Testis (tissue), 3 donors: ENCODE data around the gene FBP2. TPM values are rescaled to one million over a fixed set of nuclear protein-coding genes. Genes with fewer than 3 reads are reported as not detected.

Experiments used
- DNase-seq: peaks from one replicate; pipeline ENCODE4 v3.0.0-alpha.2; 2019
- H3K27ac ChIP-seq, 2 donors: fragments of 200-600 bp; sonication (generic); one replicate each; pipeline ENCODE4 v1.5.1; 2019
- H3K27me3 ChIP-seq: fragments of 200-600 bp; sonication (generic); one replicate; pipeline ENCODE4 v1.5.1; 2019
- H3K36me3 ChIP-seq: fragments of 200-600 bp; sonication (generic); one replicate; pipeline ENCODE4 v1.5.1; 2017; ENCODE audit warnings: low read depth; ENCODE audit errors: missing control alignments
- H3K4me1 ChIP-seq: fragments of 200-600 bp; sonication (generic); one replicate; pipeline ENCODE4 v1.5.1; 2019
- H3K4me3 ChIP-seq, 2 donors: fragments of 200-600 bp; sonication (generic); one replicate each; pipeline ENCODE4 v1.5.1; 2017 to 2019
- H3K9me3 ChIP-seq: fragments of 200-600 bp; sonication (generic); one replicate; pipeline ENCODE4 v1.5.1; 2017
- POLR2A ChIP-seq: fragments of 450-650 bp; IDR thresholded peaks from one replicate; pipeline ENCODE4 v1.6.1; 2017; ENCODE audit warnings: antibody characterized with exemption, mild to moderate bottlenecking, moderate library complexity
- WGBS, 2 donors: methylation state at CpG; one replicate each; pipeline ENCODE4 v1.1.5; 2018; 5-methylcytosine and 5-hydroxymethylcytosine counted together
- intact Hi-C: fragments of 100-400 bp; cut with DNase I; formaldehyde crosslinking; loops from one replicate; pipeline ENCODE4 v1.15.1; 2023; ENCODE audit warnings: low total_unique reads
- polyA plus RNA-seq: library from polyadenylated mRNA; stranded (reverse); fragments of 350-450 nt; fragmentation: Illumina TruSeq; extraction: RNeasy Lipid Tissue Mini Kit (QIAGEN cat#74804); gene quantifications from one replicate; pipeline ENCODE4 v1.2.3, GENCODE V29; 2014; ENCODE audit warnings: low read depth, low replicate concordance; ENCODE audit not compliant: insufficient read depth
- total RNA-seq, 2 donors: library from RNA; depleted of rRNA; stranded (reverse); fragments of >200 nt; gene quantifications; one replicate each; pipeline ENCODE4 v1.2.3, GENCODE V29; 2016
- TF ChIP-seq, protein P1 (sequence below), 3 experiments: fragments of 450-650 bp in 2 of 3; fragments of 200-600 bp in 1 of 3; sonication (generic) in 1 of 3; IDR thresholded peaks; one replicate each; pipeline ENCODE4 v1.5.1; 2016 to 2019; ENCODE audit warnings: antibody characterized with exemption in 3 of 3, mild to moderate bottlenecking in 2 of 3, moderate library complexity in 1 of 3

FBP2 gene
- total and polyA plus RNA-seq, 3 donors from 2014 or later: 0.74 to 2.5 (median 1.6) TPM

DNA sequence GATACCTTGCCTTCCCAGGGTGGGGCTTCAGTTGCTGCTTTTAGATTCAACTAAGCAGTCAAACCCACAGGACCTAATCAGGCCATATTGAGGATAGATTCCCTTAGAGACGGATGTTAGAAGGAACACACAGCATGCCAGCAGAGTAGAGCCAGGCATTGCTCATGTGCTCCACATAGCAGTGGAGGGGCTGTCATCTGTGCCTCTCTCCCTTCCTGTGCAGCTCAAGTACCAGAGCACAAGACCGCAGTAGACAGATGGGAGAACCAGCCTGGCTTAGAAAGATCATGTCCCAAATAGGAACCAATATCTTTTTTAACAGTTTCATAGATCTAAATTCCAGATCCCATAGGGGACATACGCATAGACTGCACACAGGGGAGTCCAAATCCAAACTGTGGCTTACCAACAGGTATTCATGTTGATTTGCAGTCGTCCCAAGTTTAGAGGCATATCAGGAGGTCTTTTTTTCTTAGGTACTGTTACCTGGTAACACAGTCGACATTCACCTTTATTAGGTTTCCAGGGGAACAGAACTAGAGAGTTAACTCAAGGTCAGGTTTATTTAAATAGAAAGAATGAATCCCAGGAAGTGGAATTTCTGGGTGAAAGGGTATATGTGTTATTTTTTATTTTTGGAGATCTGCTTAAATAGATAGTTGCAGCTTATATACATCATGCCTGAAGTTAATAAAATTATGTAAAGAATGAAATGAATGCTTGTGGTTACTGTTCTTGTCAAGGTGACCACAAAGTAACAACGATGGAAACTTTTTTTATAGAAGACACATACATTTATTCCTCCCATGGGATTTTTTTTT lies 82.3 kb downstream of the FBP2 start:
- WGBS, 2 donors: 59 to 69% methylated on average over 5 to 6 of the region's 6 CpGs
- intact Hi-C loops: no loop called here
- Histone ChIP-seq H3K27ac (no peak overlapping the region), H3K27me3 (no peaks in the 10 kb centered on the region), H3K9me3 (no peaks in the 10 kb centered on the region), H3K36me3 (no peaks in the 10 kb centered on the region), H3K4me1 (no peaks in the 10 kb centered on the region), H3K4me3 (no peak overlapping the region)
- no peak for TF ChIP-seq POLR2A
- TF ChIP-seq, protein P1, sequence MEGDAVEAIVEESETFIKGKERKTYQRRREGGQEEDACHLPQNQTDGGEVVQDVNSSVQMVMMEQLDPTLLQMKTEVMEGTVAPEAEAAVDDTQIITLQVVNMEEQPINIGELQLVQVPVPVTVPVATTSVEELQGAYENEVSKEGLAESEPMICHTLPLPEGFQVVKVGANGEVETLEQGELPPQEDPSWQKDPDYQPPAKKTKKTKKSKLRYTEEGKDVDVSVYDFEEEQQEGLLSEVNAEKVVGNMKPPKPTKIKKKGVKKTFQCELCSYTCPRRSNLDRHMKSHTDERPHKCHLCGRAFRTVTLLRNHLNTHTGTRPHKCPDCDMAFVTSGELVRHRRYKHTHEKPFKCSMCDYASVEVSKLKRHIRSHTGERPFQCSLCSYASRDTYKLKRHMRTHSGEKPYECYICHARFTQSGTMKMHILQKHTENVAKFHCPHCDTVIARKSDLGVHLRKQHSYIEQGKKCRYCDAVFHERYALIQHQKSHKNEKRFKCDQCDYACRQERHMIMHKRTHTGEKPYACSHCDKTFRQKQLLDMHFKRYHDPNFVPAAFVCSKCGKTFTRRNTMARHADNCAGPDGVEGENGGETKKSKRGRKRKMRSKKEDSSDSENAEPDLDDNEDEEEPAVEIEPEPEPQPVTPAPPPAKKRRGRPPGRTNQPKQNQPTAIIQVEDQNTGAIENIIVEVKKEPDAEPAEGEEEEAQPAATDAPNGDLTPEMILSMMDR (IDR thresholded peaks at IDR 0.05): no peak
- no peak for DNase-seq

Other genes with a start within 250 kb of the FBP2 start
- 1 to 10 TPM; 4.3 to 5.4 TPM for gene PCAT7, start 38.7 kb downstream of the FBP2 start, total RNA-seq
- 9.2 TPM for gene PCAT7, start 38.7 kb downstream of the FBP2 start, polyA plus RNA-seq
- 1 to 10 TPM; 3.8 to 4.1 TPM for gene FBP1, start 45.7 kb upstream of the FBP2 start, total RNA-seq
- 16.2 TPM for gene FBP1, start 45.7 kb upstream of the FBP2 start, polyA plus RNA-seq
- gene AOPEP, start 132.9 kb upstream of the FBP2 start, total RNA-seq: 10 to 100 TPM; 80.4 to 95.0 TPM
- gene AOPEP, start 132.9 kb upstream of the FBP2 start, polyA plus RNA-seq: 31.4 TPM